Ishikawa (cell line): Measurements from ENCODE around the gene RACGAP1.

ENCODE experiments used
- EP300 ChIP-seq: IDR thresholded peaks from 2 replicates; pipeline ENCODE4 v1.6.1; 2012; ENCODE audit warnings: borderline replicate concordance
- REST ChIP-seq: IDR thresholded peaks from 2 replicates; pipeline ENCODE4 v1.6.1; 2012; ENCODE audit warnings: low read depth, mild to moderate bottlenecking
- TAF1 ChIP-seq: IDR thresholded peaks from 2 replicates; pipeline ENCODE4 v1.6.1; 2012; ENCODE audit warnings: low read depth, mild to moderate bottlenecking
- TEAD4 ChIP-seq: IDR thresholded peaks from 2 replicates; pipeline ENCODE4 v1.6.1; 2012
- TF ChIP-seq, protein P1 (sequence below): IDR thresholded peaks from 2 replicates; pipeline ENCODE4 v1.6.1; 2012

DNA sequence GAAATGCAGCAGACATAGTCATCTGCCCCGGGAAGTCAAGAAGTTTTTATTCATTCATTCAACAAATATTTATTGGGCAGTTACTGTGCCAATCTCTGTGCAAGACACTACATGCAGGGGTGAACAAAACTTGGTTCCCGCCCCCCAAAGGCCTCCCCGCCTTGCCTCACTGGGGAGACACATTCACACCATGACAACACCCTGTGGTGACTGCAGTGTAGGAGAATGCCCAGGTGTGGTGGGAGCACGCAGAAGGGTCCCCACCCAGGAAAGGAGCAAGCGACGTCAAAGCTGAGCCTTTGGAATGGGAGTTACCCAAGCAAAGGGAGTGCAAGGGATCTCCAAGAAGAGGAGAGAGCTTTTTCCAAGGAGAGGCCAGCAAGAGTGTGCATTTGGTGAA is 54.2 kb downstream of the RACGAP1 start:
- TF ChIP-seq EP300 (no peak), REST (no peak), TAF1 (no peak), TEAD4 (no peak)
- TF ChIP-seq, protein P1, sequence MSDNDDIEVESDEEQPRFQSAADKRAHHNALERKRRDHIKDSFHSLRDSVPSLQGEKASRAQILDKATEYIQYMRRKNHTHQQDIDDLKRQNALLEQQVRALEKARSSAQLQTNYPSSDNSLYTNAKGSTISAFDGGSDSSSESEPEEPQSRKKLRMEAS, result no peak
